Skeletal muscle satellite cell (primary cell): ENCODE data around the gene ZC2HC1B.
"Not testable (repeated sequence)": the region's sequence is repeated elsewhere in the genome, so short reads cannot be mapped to it uniquely, and the experiment has no call there.

Experiments used
- H3K27me3 ChIP-seq: 2 replicates; pipeline ENCODE4 v1.7.0; 2013; ENCODE audit warnings: low read length; ENCODE audit not compliant: control insufficient read depth, insufficient read depth
- H3K36me3 ChIP-seq: 2 replicates; pipeline ENCODE4 v1.7.0; 2013; ENCODE audit warnings: mild to moderate bottlenecking, control low read depth, low read length; ENCODE audit not compliant: insufficient read depth
- H3K4me1 ChIP-seq: 2 replicates; pipeline ENCODE4 v1.7.0; 2013; ENCODE audit warnings: low read length; ENCODE audit not compliant: control insufficient read depth, insufficient read depth
- H3K4me2 ChIP-seq: 2 replicates; pipeline ENCODE4 v1.7.0; 2013; ENCODE audit warnings: mild to moderate bottlenecking, low read length
- H3K4me3 ChIP-seq: 2 replicates; pipeline ENCODE4 v1.7.0; 2013; ENCODE audit warnings: low read length
- H3K9ac ChIP-seq: 2 replicates; pipeline ENCODE4 v1.7.0; 2013; ENCODE audit warnings: mild to moderate bottlenecking, low read depth, low read length, moderate library complexity
- H3K9me3 ChIP-seq: replicated peaks from 2 replicates; pipeline ENCODE4 v1.7.0; 2013; ENCODE audit warnings: mild to moderate bottlenecking, control low read depth, low read length

The ZC2HC1B gene

GRCh38 chr6:143868808-143869207, 4.5 kb downstream of the ZC2HC1B start:
- not testable (repeated sequence) for H3K4me3 ChIP-seq, H3K27me3 ChIP-seq, H3K4me2 ChIP-seq, H3K9me3 ChIP-seq, H3K4me1 ChIP-seq, H3K9ac ChIP-seq
- H3K36me3 ChIP-seq = peaks cover 15% of the 10 kb centered on the region

- not testable (repeated sequence) for H3K36me3 ChIP-seq, H3K9me3 ChIP-seq, H3K4me2 ChIP-seq, H3K27me3 ChIP-seq, H3K4me1 ChIP-seq, H3K4me3 ChIP-seq, H3K9ac ChIP-seq
Observed at GRCh38 chr6:143871202-143871730, 7.0 kb downstream of the ZC2HC1B start.

- peak overlapping the region; percentile 76 for H3K4me2 ChIP-seq
- no peaks in the 10 kb centered on the region for H3K36me3 ChIP-seq
- no peaks in the 10 kb centered on the region for H3K9me3 ChIP-seq
- peak overlapping the region; percentile 51 for H3K4me3 ChIP-seq
- no peaks in the 10 kb centered on the region for H3K27me3 ChIP-seq
- H3K4me1 ChIP-seq = no peaks in the 10 kb centered on the region
- H3K9ac ChIP-seq = peak overlapping the region; percentile 50
Observed at GRCh38 chr6:143872201-143872600, 7.9 kb downstream of the ZC2HC1B start.

- not testable (repeated sequence) for H3K9me3 ChIP-seq, H3K36me3 ChIP-seq, H3K27me3 ChIP-seq, H3K4me1 ChIP-seq, H3K9ac ChIP-seq, H3K4me3 ChIP-seq, H3K4me2 ChIP-seq
Observed at GRCh38 chr6:143873600-143873999, 9.3 kb downstream of the ZC2HC1B start.

GRCh38 chr6:143874503-143874902, 10.2 kb downstream of the ZC2HC1B start:
- H3K27me3 ChIP-seq, H3K4me2 ChIP-seq, H3K9me3 ChIP-seq, H3K9ac ChIP-seq, H3K36me3 ChIP-seq, H3K4me3 ChIP-seq, H3K4me1 ChIP-seq: not testable (repeated sequence)

GRCh38 chr6:143877584-143878271, 13.5 kb downstream of the ZC2HC1B start:
- Histone ChIP-seq H3K4me3 (no peak overlapping the region), H3K9ac (no peak overlapping the region), H3K4me1 (no peaks in the 10 kb centered on the region), H3K36me3 (no peaks in the 10 kb centered on the region), H3K27me3 (no peaks in the 10 kb centered on the region), H3K4me2 (no peak overlapping the region), H3K9me3 (no peaks in the 10 kb centered on the region)

GRCh38 chr6:143878272-143878760, 14.0 kb downstream of the ZC2HC1B start:
- Histone ChIP-seq H3K4me2 (no peak overlapping the region), H3K9ac (no peak overlapping the region), H3K36me3 (no peaks in the 10 kb centered on the region), H3K4me1 (no peaks in the 10 kb centered on the region), H3K9me3 (no peaks in the 10 kb centered on the region), H3K4me3 (no peak overlapping the region), H3K27me3 (no peaks in the 10 kb centered on the region)

GRCh38 chr6:143880412-143880811, 16.1 kb downstream of the ZC2HC1B start:
- no peaks in the 10 kb centered on the region for H3K36me3 ChIP-seq
- no peak overlapping the region for H3K4me2 ChIP-seq
- H3K27me3 ChIP-seq = no peaks in the 10 kb centered on the region
- no peaks in the 10 kb centered on the region for H3K4me1 ChIP-seq
- H3K9me3 ChIP-seq = no peaks in the 10 kb centered on the region
- no peak overlapping the region for H3K9ac ChIP-seq
- H3K4me3 ChIP-seq = no peak overlapping the region

GRCh38 chr6:143882401-143882930, 18.2 kb downstream of the ZC2HC1B start:
- Histone ChIP-seq H3K4me1 (no peaks in the 10 kb centered on the region), H3K4me2 (no peak overlapping the region), H3K27me3 (no peaks in the 10 kb centered on the region), H3K9ac (no peak overlapping the region), H3K36me3 (no peaks in the 10 kb centered on the region), H3K4me3 (no peak overlapping the region), H3K9me3 (no peaks in the 10 kb centered on the region)

- no peak overlapping the region for H3K4me2 ChIP-seq
Observed at GRCh38 chr6:143884216-143884900, 20.1 kb downstream of the ZC2HC1B start.

GRCh38 chr6:143885116-143885515, 20.8 kb downstream of the ZC2HC1B start:
- no peak overlapping the region for H3K9ac ChIP-seq
- H3K4me3 ChIP-seq = no peak overlapping the region
- no peaks in the 10 kb centered on the region for H3K4me1 ChIP-seq
- no peaks in the 10 kb centered on the region for H3K36me3 ChIP-seq
- no peaks in the 10 kb centered on the region for H3K27me3 ChIP-seq
- H3K9me3 ChIP-seq = no peaks in the 10 kb centered on the region
- H3K4me2 ChIP-seq = no peak overlapping the region

More at GRCh38 chr6:143884216-143884900, 20.1 kb downstream of the ZC2HC1B start:
- H3K4me1 ChIP-seq = no peaks in the 10 kb centered on the region
- H3K4me3 ChIP-seq = no peak overlapping the region
- no peak overlapping the region for H3K9ac ChIP-seq
- no peaks in the 10 kb centered on the region for H3K36me3 ChIP-seq
- H3K27me3 ChIP-seq = no peaks in the 10 kb centered on the region
- no peaks in the 10 kb centered on the region for H3K9me3 ChIP-seq
